HG03442 (cell line): ENCODE data around the gene IKBKE.

ENCODE experiments used
- ATAC-seq: cut with Tn5 transposase; IDR thresholded peaks from one replicate; pipeline ENCODE4 v1.9.1; 2021; ENCODE audit warnings: mild to moderate bottlenecking, moderate library complexity; ENCODE audit not compliant: unreplicated experiment

The IKBKE gene

DNA sequence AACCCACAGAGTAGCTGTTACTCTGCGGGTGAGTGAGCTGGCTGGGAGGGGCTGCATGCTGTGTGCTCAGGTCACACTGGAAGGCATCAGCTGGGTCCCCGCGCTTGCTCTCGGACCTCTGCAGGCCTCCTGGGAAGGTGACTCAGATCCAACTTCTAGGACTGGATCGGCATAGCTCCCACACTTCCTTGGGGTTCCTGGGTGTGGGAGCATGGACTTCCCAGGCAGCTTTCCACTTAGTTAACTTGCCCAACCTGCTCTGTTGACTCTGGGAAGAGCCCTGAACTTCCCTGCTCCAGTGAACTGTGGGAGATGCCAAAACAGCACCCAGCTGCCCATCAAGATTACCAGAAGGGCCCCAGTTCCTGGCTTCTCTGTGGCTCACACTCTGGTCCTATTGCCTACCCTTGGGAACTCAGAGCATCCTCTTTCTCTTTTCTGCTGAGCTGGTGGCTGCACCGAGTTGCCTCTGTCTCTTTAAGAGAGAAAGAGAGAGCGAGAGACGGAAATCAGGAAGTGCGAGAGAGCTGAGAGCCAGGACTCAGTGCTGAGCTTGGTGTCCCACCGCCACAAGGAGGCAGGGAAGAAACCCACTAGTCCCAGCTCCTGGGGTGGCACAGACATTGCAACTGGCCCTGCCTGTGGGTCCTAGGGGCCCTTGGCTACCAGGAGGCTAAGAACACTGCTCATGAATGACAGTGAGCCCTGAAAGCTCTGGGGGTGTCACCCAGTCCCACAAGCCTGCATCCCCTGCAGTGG lies at the start of gene IKBKE:
Gene IKBKE, plus strand, starts transcription at position 544 of the 759 bp plus-strand sequence. CDS start 2,752 bp downstream, outside the sequence.
- ATAC-seq, result peak; percentile 47

DNA sequence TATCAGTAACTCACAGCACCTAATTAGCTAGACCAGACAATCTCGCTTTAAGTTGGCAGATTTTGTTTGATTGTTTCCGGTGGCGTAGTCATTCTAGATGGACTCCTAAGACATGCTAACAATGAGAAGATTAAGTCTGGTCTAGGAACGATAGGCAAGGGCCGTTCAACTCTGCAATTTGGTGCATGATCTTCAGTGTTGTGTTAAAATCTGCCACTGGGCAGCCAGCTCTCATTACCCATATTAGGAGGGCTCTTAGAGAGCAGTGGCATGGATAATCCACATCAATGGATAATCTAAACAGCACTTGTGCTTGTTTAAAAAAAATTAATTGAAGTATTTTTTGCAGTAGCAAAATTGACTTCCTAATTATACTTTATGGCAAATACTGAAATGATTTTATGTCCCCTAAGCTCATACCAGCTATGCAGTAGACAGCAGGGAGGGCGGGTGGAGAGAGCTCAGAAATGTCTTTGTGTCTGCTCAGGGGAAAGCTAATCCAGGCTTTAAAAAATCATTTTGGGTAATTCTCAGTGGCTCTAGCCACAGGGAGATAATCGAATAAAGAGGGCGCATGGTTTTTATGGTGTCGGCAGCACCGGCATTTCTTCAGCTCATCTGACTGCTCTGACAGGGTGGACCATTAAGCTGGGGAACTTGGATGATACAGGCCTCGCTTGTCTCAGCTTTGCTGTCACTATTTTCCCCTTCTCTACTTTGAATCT lies 48.5 kb upstream of the IKBKE start:
- ATAC-seq, result no peak

DNA sequence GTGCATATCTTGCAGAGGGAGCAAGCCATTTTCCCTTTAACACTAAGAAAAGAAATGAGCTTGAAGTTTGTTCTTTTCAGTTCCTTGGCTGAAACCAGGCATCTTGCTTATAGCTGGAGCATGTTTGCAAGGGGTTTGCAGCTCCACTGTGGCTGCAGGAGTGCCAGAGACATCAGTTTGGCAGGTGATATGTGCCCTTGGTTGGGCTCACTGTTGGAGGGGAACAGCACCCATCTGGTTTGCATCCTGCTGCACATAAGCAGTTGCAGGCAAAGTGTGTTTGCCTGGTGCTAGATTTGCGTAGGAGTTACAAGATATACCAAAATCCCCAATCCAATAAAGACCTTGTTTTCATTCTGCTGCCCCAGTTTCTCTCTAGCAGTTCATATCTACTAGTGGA lies 47.8 kb upstream of the IKBKE start:
- no peak for ATAC-seq

- no peak for ATAC-seq
Observed at GRCh38 chr1:206427291-206427690, 43.0 kb upstream of the IKBKE start.

GRCh38 chr1:206429421-206429820 lies 40.9 kb upstream of the IKBKE start:
- no peak for ATAC-seq

DNA sequence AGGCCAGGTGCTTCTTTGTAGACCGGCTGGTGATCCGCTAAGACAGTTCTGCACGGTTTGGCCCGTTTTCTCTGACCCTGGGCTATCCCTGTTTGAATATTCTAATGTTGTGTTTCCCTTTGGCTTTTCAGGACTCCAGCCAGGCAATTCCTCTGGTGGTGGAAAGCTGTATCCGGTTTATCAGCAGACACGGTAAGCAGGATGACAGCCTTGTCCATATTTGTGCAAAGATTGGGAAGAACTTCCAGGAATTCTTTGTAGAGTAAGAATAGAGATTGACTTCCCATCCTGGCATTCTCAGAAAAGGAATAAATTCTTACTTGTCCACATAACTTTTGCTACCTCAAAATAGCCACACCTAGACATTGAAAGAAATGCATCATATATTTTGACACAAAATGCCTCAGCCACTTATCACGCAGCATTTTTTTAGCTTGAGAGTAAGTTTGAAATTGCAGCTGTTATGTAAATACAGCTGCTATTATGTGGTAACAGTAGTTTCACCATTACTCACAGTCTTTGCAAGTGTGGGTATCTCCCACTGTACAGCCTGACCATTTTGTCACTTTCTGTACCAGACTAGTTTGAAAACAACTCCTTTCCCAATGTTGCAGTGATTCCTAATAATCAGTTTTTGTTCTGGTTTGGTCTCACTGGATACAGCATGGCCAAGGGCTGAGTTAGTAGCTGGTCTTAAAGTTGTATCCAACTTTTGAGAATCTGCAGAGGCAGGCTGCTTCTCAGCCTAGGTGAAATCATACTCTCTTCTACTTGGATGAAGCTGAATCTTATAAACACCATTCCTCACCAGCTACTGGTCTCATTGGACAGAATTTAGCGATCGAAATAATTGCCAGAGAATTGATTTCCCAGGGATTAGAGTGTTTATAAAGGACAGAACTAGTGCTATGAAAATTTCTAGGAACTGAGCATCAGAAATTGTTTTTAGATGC lies 40.0 kb upstream of the IKBKE start:
- peak; percentile 97 for ATAC-seq

DNA sequence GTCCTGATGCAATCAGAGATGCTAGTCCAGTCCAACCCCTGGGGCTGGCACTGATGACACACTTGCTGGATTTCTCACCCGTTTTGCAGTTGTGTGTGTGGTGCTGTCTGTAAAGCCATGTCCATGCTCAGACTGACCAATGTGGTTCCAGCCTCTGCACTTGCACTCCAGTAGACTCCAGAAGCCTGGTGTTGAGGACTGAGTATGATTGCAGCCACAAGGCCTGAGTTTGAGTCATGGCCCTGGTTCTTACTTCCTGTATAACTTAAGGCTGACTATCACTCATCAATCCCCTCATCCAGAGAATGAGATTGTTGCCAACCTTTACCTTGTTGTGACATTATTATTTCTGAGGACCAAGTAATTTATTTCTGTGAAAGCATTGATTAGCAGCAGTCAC lies 34.8 kb upstream of the IKBKE start:
- ATAC-seq, result no peak

GRCh38 chr1:206438554-206438953 lies 31.7 kb upstream of the IKBKE start:
- ATAC-seq, result no peak

GRCh38 chr1:206439205-206439604 lies 31.1 kb upstream of the IKBKE start:
- ATAC-seq, result no peak

- no peak for ATAC-seq
Observed at GRCh38 chr1:206441336-206441967, 28.8 kb upstream of the IKBKE start.

DNA sequence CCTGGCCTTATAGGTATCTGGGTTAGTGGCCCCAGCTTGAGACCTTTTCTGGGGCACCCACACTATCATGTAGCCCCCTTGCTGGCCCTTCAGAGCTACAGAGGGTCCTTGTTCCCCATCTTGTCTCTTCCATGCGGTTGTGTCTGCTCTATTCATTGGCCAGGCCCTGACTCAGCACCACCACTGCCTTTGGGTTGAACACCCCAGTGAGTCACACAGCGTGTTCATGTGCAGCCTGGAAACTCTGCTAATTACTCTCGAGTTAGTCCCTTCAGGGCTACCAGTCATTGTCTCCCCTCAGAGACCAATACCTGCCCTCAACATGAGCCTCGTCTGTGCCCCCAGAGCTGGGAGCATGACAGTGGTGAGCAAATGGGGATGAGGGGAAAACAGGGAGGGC lies 28.2 kb upstream of the IKBKE start:
- ATAC-seq, result no peak

DNA sequence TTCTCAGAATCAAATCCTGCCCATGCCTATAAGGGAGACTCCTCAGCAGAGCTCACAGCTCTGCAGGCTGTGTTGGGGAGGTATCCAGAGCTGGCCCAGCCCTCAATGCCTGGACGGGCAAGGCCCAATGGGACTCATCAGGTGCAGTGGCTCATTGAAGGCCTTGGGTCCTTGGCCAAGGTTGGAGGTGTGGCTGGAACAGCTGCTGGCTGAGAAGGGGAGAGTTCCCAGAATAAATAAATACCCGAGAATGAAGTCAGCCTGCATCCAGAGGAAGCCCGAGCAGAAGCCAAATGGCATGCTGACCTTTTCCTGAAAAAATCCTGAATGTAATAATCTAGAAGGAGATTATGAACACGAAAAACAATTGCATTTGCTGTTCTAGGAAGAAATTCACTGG lies 25.2 kb upstream of the IKBKE start:
- no peak for ATAC-seq

DNA sequence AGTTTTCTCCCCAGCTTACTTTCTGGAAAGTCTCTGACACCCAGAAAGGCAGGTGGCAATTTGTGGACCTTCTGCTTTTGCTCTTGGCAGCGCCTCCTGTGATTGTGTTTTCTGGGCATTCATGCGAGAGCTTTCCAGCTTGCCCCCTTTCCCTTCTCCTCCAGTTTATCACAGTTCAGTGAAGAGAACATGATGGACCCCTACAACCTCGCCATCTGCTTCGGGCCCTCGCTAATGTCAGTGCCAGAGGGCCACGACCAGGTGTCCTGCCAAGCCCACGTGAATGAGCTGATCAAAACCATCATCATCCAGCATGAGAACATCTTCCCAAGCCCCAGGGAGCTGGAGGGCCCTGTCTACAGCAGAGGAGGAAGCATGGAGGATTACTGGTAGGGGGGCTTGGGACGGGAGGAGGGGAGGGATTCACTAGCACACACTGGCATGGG lies 24.3 kb upstream of the IKBKE start:
- ATAC-seq, result no peak

DNA sequence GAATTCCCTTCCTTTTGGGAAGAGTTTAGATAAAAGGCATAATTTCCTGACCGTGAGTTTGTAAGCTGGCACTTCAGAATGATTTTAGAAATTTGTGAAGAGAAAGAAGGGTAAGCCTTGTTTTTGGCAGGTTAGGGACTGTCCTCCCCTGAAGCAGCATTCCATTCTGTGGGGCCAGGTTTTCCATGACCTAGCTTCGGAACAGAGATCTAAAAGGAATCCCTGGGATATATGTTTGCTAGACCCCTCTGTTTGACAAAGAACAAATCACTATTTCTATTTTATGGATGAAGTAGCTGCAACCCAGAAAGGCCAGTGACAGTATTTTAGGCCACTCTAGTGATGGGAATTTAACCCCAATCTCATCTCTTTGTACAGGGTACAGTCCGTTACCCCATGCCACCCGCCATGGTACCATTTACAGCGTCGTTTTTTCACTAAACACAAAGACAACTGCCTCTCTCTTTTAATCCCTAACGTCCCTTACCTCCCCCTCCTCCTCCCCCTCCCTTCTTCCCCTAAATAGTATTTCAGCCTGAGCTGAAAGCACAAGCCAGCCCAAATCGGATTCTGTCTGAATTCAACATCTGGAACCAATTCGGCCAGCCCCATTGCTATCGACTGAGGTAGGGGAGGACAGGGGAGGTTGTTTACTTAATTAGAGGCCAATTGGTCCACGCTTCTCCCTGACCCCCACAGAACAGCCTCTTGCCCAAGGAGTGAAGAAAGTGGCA lies 23.4 kb upstream of the IKBKE start:
- ATAC-seq, result no peak

GRCh38 chr1:206447422-206447765 lies 22.9 kb upstream of the IKBKE start:
- ATAC-seq, result no peak

- no peak for ATAC-seq
Observed at GRCh38 chr1:206447792-206448191, 22.5 kb upstream of the IKBKE start.

- no peak for ATAC-seq
Observed at GRCh38 chr1:206448471-206448870, 21.8 kb upstream of the IKBKE start.

DNA sequence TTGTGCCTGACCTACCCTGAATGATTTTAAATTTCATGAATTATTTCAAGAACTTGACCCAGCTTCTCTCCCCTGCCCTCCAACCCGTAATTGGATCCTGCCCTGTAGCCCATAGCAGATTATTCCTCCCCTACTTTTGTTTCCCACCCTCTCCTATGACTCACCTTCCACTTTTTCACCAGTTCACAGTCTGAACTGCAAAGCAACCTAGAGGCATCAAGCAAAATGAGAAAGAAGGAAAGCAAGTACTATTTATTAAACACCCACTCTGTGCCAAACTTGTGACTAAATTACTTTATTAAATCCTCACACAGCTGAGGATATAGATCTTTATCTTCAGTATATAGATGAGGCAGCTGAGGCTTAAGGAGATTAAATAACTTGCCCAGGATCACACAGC lies 20.7 kb upstream of the IKBKE start:
- no peak for ATAC-seq

GRCh38 chr1:206450281-206450680 lies 20.0 kb upstream of the IKBKE start:
- ATAC-seq, result no peak

- ATAC-seq, result no peak
Observed at GRCh38 chr1:206451134-206451686, 19.1 kb upstream of the IKBKE start.
